SU-DHL-6 (cell line): ENCODE results near the gene MAP7.

Source experiments
- H2AFZ ChIP-seq: fragments of 200-600 bp; sonication (generic); 2 replicates; pipeline ENCODE4 v1.6.1; 2014; ENCODE audit warnings: low read depth, mild to moderate bottlenecking, moderate library complexity, mixed read lengths, antibody characterized with exemption, low read length; ENCODE audit not compliant: severe bottlenecking
- H3F3A ChIP-seq: fragments of 200-600 bp; shearing (Covaris generic); 2 replicates; pipeline ENCODE4 v1.6.0; 2016; ENCODE audit warnings: antibody characterized with exemption, mild to moderate bottlenecking; ENCODE audit not compliant: insufficient read depth
- H3K27ac ChIP-seq: fragments of 200-600 bp; sonication (generic); 2 replicates; pipeline ENCODE4 v1.5.1; 2016; ENCODE audit warnings: low read depth, mild to moderate bottlenecking, low read length, moderate library complexity, mixed read lengths
- H3K27me3 ChIP-seq: fragments of 200-600 bp; sonication (generic), shearing (Covaris generic); 2 replicates; pipeline ENCODE4 v1.6.0; 2014; ENCODE audit warnings: mild to moderate bottlenecking, low read length
- H3K36me3 ChIP-seq: fragments of 200-600 bp; sonication (generic); 2 replicates; pipeline ENCODE4 v1.6.1; 2014; ENCODE audit warnings: mild to moderate bottlenecking, low read length, mixed read lengths
- H3K4me2 ChIP-seq: fragments of 300-600, 200-600 bp; shearing (Covaris generic), sonication (generic); 2 replicates; pipeline ENCODE4 v1.6.0; 2014; ENCODE audit warnings: low read length, low read depth, mild to moderate bottlenecking; ENCODE audit not compliant: poor library complexity, severe bottlenecking
- H3K4me3 ChIP-seq: fragments of 200-600 bp; sonication (generic); 2 replicates; pipeline ENCODE4 v1.5.1; 2014; ENCODE audit warnings: antibody characterized with exemption, low read length, mild to moderate bottlenecking, mixed read lengths; ENCODE audit not compliant: insufficient read depth, poor library complexity, severe bottlenecking
- H3K79me2 ChIP-seq: fragments of 200-600 bp; sonication (generic); 2 replicates; pipeline ENCODE4 v1.6.1; 2014; ENCODE audit warnings: mild to moderate bottlenecking, low read length, moderate library complexity; ENCODE audit not compliant: insufficient read depth
- H3K9ac ChIP-seq: fragments of 200-600 bp; sonication (generic); 2 replicates; pipeline ENCODE4 v1.7.0; 2014; ENCODE audit warnings: mild to moderate bottlenecking, low read length
- H3K9me2 ChIP-seq: fragments of 200-600 bp; sonication (generic); replicated peaks from 2 replicates; pipeline ENCODE4 v1.6.1; 2014; ENCODE audit warnings: low read length; ENCODE audit not compliant: insufficient read depth
- H3K9me3 ChIP-seq: fragments of 200-600 bp; sonication (generic); 2 replicates; pipeline ENCODE4 v1.6.1; 2014; ENCODE audit warnings: low read length, mixed read lengths; ENCODE audit not compliant: insufficient read depth
- H4K20me1 ChIP-seq: fragments of 200-600 bp; sonication (generic); 2 replicates; pipeline ENCODE4 v1.6.1; 2014; ENCODE audit warnings: low read depth, mild to moderate bottlenecking, antibody characterized with exemption, low read length, moderate library complexity, mixed read lengths
- EZH2phosphoT487 ChIP-seq: fragments of 200-600 bp; sonication (generic), shearing (Covaris generic); conservative IDR thresholded peaks from 2 replicates; pipeline ENCODE4 v1.6.1; 2018; ENCODE audit warnings: mild to moderate bottlenecking, antibody characterized with exemption, low read length, moderate library complexity, mixed read lengths
- TF ChIP-seq, protein P1 (sequence below): fragments of 200-600 bp; sonication (generic); IDR thresholded peaks from one replicate; pipeline ENCODE4 v1.5.1; 2017; ENCODE audit warnings: antibody characterized with exemption, mild to moderate bottlenecking, low read length, moderate library complexity; ENCODE audit not compliant: insufficient read depth, poor library complexity, severe bottlenecking

Gene MAP7

DNA sequence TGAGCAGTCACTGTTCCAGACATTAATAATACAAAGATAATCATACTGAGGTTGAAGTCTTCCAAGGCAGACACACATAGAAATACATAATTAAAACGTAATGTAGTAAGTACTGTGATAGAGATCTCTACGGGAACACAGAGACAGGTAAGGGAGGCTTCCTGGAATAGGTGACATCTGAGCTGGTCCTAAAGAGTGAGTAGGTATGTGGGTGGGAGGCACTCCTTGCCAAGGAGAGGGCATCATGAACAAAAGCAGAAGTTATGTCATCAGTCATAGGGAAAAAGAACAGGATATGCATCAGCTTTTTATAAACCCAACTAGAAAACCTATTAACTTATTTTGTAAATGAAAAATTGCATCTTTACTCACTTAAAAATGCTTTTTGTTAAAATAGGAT is 110.0 kb downstream of the MAP7 start:
- H3K36me3 ChIP-seq, result no peaks in the 10 kb centered on the region
- TF ChIP-seq EZH2phosphoT487, result no peak
- TF ChIP-seq, protein P1, sequence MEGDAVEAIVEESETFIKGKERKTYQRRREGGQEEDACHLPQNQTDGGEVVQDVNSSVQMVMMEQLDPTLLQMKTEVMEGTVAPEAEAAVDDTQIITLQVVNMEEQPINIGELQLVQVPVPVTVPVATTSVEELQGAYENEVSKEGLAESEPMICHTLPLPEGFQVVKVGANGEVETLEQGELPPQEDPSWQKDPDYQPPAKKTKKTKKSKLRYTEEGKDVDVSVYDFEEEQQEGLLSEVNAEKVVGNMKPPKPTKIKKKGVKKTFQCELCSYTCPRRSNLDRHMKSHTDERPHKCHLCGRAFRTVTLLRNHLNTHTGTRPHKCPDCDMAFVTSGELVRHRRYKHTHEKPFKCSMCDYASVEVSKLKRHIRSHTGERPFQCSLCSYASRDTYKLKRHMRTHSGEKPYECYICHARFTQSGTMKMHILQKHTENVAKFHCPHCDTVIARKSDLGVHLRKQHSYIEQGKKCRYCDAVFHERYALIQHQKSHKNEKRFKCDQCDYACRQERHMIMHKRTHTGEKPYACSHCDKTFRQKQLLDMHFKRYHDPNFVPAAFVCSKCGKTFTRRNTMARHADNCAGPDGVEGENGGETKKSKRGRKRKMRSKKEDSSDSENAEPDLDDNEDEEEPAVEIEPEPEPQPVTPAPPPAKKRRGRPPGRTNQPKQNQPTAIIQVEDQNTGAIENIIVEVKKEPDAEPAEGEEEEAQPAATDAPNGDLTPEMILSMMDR, result no peak
- no peaks in the 10 kb centered on the region for H3K9me3 ChIP-seq
- no peak overlapping the region for H3K4me3 ChIP-seq
- H3K4me2 ChIP-seq, result no peak overlapping the region
- H3K27ac ChIP-seq, result no peak overlapping the region
- no peaks in the 10 kb centered on the region for H3K9me2 ChIP-seq
- no peaks in the 10 kb centered on the region for H3F3A ChIP-seq
- no peaks in the 10 kb centered on the region for H4K20me1 ChIP-seq
- H3K9ac ChIP-seq, result no peak overlapping the region
- H3K27me3 ChIP-seq, result no peaks in the 10 kb centered on the region
- no peak overlapping the region for H2AFZ ChIP-seq
- no peaks in the 10 kb centered on the region for H3K79me2 ChIP-seq

DNA sequence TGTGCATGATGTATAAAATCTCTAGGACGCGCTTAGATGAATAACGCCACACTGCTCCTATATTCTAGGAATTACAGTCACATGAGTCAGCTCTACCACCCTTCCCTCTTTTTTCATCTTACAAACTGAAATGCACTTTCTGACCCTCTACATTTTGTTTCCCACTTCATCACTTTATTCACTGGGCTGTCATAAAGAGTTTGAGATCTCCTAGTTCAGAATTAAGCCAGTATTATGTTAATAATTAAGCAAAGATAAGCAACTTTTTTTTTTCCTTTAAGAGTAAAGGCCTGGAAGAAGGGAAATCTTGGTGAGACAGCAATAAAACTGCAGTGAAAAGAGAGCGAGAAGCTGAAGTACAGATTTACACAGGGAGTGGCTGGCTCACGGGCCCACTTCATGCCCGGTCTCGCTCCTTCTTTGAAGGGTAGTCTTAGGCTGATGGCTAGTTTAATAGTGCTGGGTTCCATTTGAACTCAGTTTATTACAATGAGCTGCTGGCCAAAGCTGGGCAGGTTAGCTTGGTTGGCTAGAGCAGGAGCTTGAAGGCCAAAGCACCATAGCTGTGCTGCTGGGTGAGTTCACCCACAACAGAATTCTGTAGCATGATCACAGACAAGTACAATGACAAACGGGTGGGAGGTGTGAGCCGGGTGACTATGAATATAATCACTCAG is 110.6 kb downstream of the MAP7 start:
- Histone ChIP-seq H3K4me2 (no peak overlapping the region), H3K27ac (no peak overlapping the region), H3K4me3 (no peak overlapping the region)

DNA sequence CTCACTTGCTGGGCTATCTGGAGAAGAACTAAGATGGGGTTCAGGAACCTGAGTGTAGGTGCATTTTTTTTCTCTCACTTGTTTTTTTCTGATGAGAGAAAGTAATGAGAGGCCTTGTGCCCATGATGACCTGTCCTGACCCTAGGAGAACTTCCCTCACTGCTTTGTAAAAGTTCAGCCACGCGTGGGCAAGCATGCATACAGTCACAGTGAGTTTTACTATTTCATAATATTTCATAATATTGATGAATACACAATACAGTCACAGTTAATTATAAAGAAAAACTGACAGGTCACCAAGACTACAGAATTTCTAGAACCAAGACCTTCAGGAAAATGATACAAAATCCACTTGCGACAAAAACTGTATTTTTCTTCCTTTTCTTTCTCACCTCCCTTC is 111.8 kb downstream of the MAP7 start:
- H3K9ac ChIP-seq, result no peak overlapping the region
- H3K9me3 ChIP-seq, result no peaks in the 10 kb centered on the region
- no peak overlapping the region for H3K27ac ChIP-seq
- TF ChIP-seq EZH2phosphoT487, result no peak
- TF ChIP-seq, protein P1, result no peak
- H3K4me2 ChIP-seq, result no peak overlapping the region
- no peaks in the 10 kb centered on the region for H3K27me3 ChIP-seq
- no peaks in the 10 kb centered on the region for H3K9me2 ChIP-seq
- H2AFZ ChIP-seq, result no peak overlapping the region
- no peaks in the 10 kb centered on the region for H3K79me2 ChIP-seq
- no peak overlapping the region for H3K4me3 ChIP-seq
- H4K20me1 ChIP-seq, result no peaks in the 10 kb centered on the region
- H3F3A ChIP-seq, result no peaks in the 10 kb centered on the region
- no peaks in the 10 kb centered on the region for H3K36me3 ChIP-seq

More for the DNA sequence above, 110.6 kb downstream of the MAP7 start:
- Histone ChIP-seq H3K79me2 (no peaks in the 10 kb centered on the region), H3K9me2 (no peaks in the 10 kb centered on the region), H3F3A (no peaks in the 10 kb centered on the region), H3K36me3 (no peaks in the 10 kb centered on the region), H2AFZ (no peak overlapping the region), H3K9ac (no peak overlapping the region), H3K9me3 (no peaks in the 10 kb centered on the region), H3K27me3 (no peaks in the 10 kb centered on the region), H4K20me1 (no peaks in the 10 kb centered on the region)
- TF ChIP-seq, protein P1, result no peak
- no peak for TF ChIP-seq EZH2phosphoT487
